H1 (cell line): Measurements from ENCODE around the gene ASF1B. TPM values are rescaled to one million over a fixed set of nuclear protein-coding genes. Genes with fewer than 3 reads are reported as not detected.
A peak's percentile ranks its signal among the peaks of the same experiment; 100 is the strongest.

Experiments
- CTCF ChIA-PET: fragments of 300-600 bp; sonication (Branson Sonifier 250); formaldehyde crosslinking; loops from one replicate; lab custom pipeline; 2021; ENCODE audit not compliant: partially characterized antibody; lab: Charles Lee
- POLR2A ChIA-PET: fragments of 300-600 bp; sonication (Branson Sonifier 250); formaldehyde crosslinking; loops from one replicate; lab custom pipeline; 2021; ENCODE audit warnings: inconsistent platforms; ENCODE audit not compliant: partially characterized antibody; lab: Charles Lee
- DNase-seq, 2 experiments: peaks; one replicate each; pipeline versions ENCODE4 v3.0.0 to v3.0.0-alpha.2; 2010 to 2022; ENCODE audit warnings: low spot score in 2 of 2, low read depth in 1 of 2, mixed read lengths in 1 of 2
- FAIRE-seq: peaks from 2 replicates; lab custom pipeline; 2011; peaks lifted over from hg19 to GRCh38; lab: Jason Lieb, UNC
- H2AFZ ChIP-seq: 2 replicates; pipeline ENCODE4 v1.8.1; 2012; ENCODE audit warnings: low read length, inconsistent platforms
- H2AK5ac ChIP-seq: 2 replicates; pipeline ENCODE4 v1.6.1; 2013; ENCODE audit warnings: low read depth, low read length
- H2BK120ac ChIP-seq: replicated peaks from 2 replicates; pipeline ENCODE3; 2013; ENCODE audit warnings: low read depth, low read length, inconsistent platforms
- H2BK12ac ChIP-seq: 2 replicates; pipeline ENCODE4 v1.6.1; 2013; ENCODE audit warnings: low read depth, low read length
- H2BK15ac ChIP-seq: 2 replicates; pipeline ENCODE4 v1.6.1; 2013; ENCODE audit warnings: low read length
- H2BK20ac ChIP-seq: 2 replicates; pipeline ENCODE4 v1.6.1; 2013; ENCODE audit warnings: low read length
- H2BK5ac ChIP-seq: 2 replicates; pipeline ENCODE4 v1.6.1; 2013; ENCODE audit warnings: low read depth, low read length
- H3K14ac ChIP-seq: 2 replicates; pipeline ENCODE4 v1.6.1; 2013; ENCODE audit warnings: inconsistent platforms; ENCODE audit not compliant: insufficient read length
- H3K18ac ChIP-seq: 2 replicates; pipeline ENCODE4 v1.6.1; 2013; ENCODE audit warnings: low read length; ENCODE audit errors: extremely low read depth
- H3K23ac ChIP-seq: 2 replicates; pipeline ENCODE4 v1.6.1; 2013; ENCODE audit warnings: inconsistent platforms; ENCODE audit not compliant: insufficient read length
- H3K23me2 ChIP-seq: 2 replicates; pipeline ENCODE4 v1.6.1; 2013; ENCODE audit warnings: low read depth, low read length
- H3K27ac ChIP-seq: 2 replicates; pipeline ENCODE4 v1.6.1; 2011; ENCODE audit warnings: low read depth, low read length, inconsistent platforms
- H3K27me3 ChIP-seq, 4 experiments: replicated peaks in 1 of 4; 1 replicate in 1 of 4; 2 replicates in 3 of 4; pipeline versions ENCODE4 v1.6.1 to v1.8.1; 2011 to 2013; ENCODE audit warnings: low read length in 3 of 4, mild to moderate bottlenecking in 3 of 4, inconsistent platforms in 2 of 4, mixed read lengths in 2 of 4, moderate library complexity in 1 of 4; ENCODE audit not compliant: control insufficient read depth in 3 of 4, insufficient read depth in 3 of 4; ENCODE audit errors: extremely low read depth in 1 of 4
- H3K36me3 ChIP-seq, 4 experiments: 2 replicates each; pipeline versions ENCODE4 v1.6.1 to v1.8.1; 2011 to 2013; ENCODE audit warnings: mild to moderate bottlenecking in 4 of 4, low read length in 3 of 4, moderate library complexity in 2 of 4, control low read depth in 1 of 4, inconsistent platforms in 1 of 4; ENCODE audit not compliant: insufficient read depth in 4 of 4, control insufficient read depth in 2 of 4
- H3K4ac ChIP-seq: replicated peaks from 2 replicates; pipeline ENCODE3; 2013; ENCODE audit warnings: low read length, low read depth, mixed read lengths, inconsistent platforms; ENCODE audit not compliant: insufficient read length
- H3K4me1 ChIP-seq, 4 experiments: replicated peaks in 1 of 4; 1 replicate in 1 of 4; 2 replicates in 3 of 4; pipeline versions ENCODE4 v1.6.1 to v1.8.1; 2011 to 2013; ENCODE audit warnings: low read length in 3 of 4, inconsistent platforms in 2 of 4, mixed read lengths in 1 of 4; ENCODE audit not compliant: insufficient read depth in 4 of 4, control insufficient read depth in 3 of 4
- H3K4me2 ChIP-seq, 2 experiments: 2 replicates each; pipeline versions ENCODE4 v1.6.1 to v1.8.1; 2011 to 2013; ENCODE audit warnings: low read depth in 2 of 2, low read length in 2 of 2, control low read depth in 1 of 2, inconsistent platforms in 1 of 2, mild to moderate bottlenecking in 1 of 2; ENCODE audit not compliant: insufficient read depth in 1 of 2
- H3K4me3 ChIP-seq, 4 experiments: fragments of 200-600, 300-600 bp in 1 of 4; sonication (generic), shearing (Covaris generic), sonication (Bioruptor Twin) in 1 of 4; 2 replicates each; pipeline versions ENCODE4 v1.5.1 to v1.8.1; 2011 to 2016; ENCODE audit warnings: low read length in 4 of 4, low read depth in 3 of 4, control low read depth in 2 of 4, inconsistent platforms in 2 of 4, mild to moderate bottlenecking in 2 of 4, mixed read lengths in 1 of 4, moderate library complexity in 1 of 4; ENCODE audit not compliant: insufficient read depth in 2 of 4; ENCODE audit errors: extremely low read depth in 1 of 4
- H3K56ac ChIP-seq: replicated peaks from 2 replicates; pipeline ENCODE3; 2013; ENCODE audit warnings: low read depth, mild to moderate bottlenecking, mixed read lengths, low read length, inconsistent platforms; ENCODE audit not compliant: insufficient read length
- H3K79me1 ChIP-seq: 2 replicates; pipeline ENCODE4 v1.6.1; 2013; ENCODE audit warnings: low read depth, low read length, control low read depth
- H3K79me2 ChIP-seq, 2 experiments: 2 replicates each; pipeline versions ENCODE4 v1.6.1 to v1.8.1; 2012 to 2013; ENCODE audit warnings: low read length in 2 of 2, mild to moderate bottlenecking in 2 of 2, inconsistent platforms in 1 of 2; ENCODE audit not compliant: insufficient read depth in 2 of 2, control insufficient read depth in 1 of 2
- H3K9ac ChIP-seq, 4 experiments: replicated peaks in 1 of 4; 1 replicate in 1 of 4; 2 replicates in 3 of 4; pipeline versions ENCODE4 v1.6.1 to v1.8.1; 2011 to 2013; ENCODE audit warnings: low read depth in 3 of 4, low read length in 3 of 4, control low read depth in 2 of 4, mild to moderate bottlenecking in 2 of 4, moderate library complexity in 2 of 4, inconsistent platforms in 1 of 4; ENCODE audit errors: extremely low read depth in 1 of 4
- H3K9me3 ChIP-seq, 2 experiments: 2 replicates each; pipeline versions ENCODE4 v1.6.1 to v1.8.1; 2012 to 2013; ENCODE audit warnings: mild to moderate bottlenecking in 2 of 2, moderate library complexity in 2 of 2, control low read depth in 1 of 2, inconsistent platforms in 1 of 2, low read depth in 1 of 2, low read length in 1 of 2, mixed read lengths in 1 of 2; ENCODE audit not compliant: insufficient read depth in 2 of 2
- H4K20me1 ChIP-seq, 2 experiments: replicated peaks in 1 of 2; 2 replicates each; pipeline versions ENCODE3 to v1.8.1; 2011 to 2013; ENCODE audit warnings: inconsistent platforms in 2 of 2, low read length in 2 of 2, mild to moderate bottlenecking in 1 of 2; ENCODE audit not compliant: insufficient read depth in 2 of 2, control insufficient read depth in 1 of 2
- H4K5ac ChIP-seq: 2 replicates; pipeline ENCODE4 v1.6.1; 2013; ENCODE audit warnings: low read length, low read depth, mixed read lengths, inconsistent platforms; ENCODE audit not compliant: insufficient read length
- H4K8ac ChIP-seq: 2 replicates; pipeline ENCODE4 v1.8.0; 2013; ENCODE audit warnings: mild to moderate bottlenecking, moderate library complexity, low read length, inconsistent platforms; ENCODE audit not compliant: insufficient read depth; ENCODE audit errors: extremely low read depth
- H4K91ac ChIP-seq: replicated peaks from 2 replicates; pipeline ENCODE3; 2013; ENCODE audit warnings: low read length, mixed read lengths, inconsistent platforms; ENCODE audit not compliant: insufficient read length
- CTCF ChIP-seq, 3 experiments: IDR thresholded peaks; 1 replicate in 2 of 3; 2 replicates in 1 of 3; pipeline versions ENCODE4 v1.5.1 to v1.6.1; 2011; ENCODE audit warnings: low read length in 3 of 3, mild to moderate bottlenecking in 3 of 3, inconsistent platforms in 2 of 3, low read depth in 1 of 3, moderate library complexity in 1 of 3; ENCODE audit not compliant: insufficient read depth in 1 of 3; ENCODE audit errors: control extremely low read depth in 1 of 3
- GABPA ChIP-seq: IDR thresholded peaks from 2 replicates; pipeline ENCODE4 v1.6.1; 2011; ENCODE audit warnings: mild to moderate bottlenecking, low read length, moderate library complexity, borderline replicate concordance; ENCODE audit not compliant: insufficient read depth
- KDM4A ChIP-seq: IDR thresholded peaks from one replicate; pipeline ENCODE4 v1.7.1; 2012; ENCODE audit warnings: low read depth, mild to moderate bottlenecking, moderate library complexity, low read length, inconsistent platforms; ENCODE audit not compliant: severe bottlenecking
- MAX ChIP-seq: IDR thresholded peaks from 2 replicates; pipeline ENCODE4 v1.6.1; 2012; ENCODE audit warnings: inconsistent platforms
- POLR2AphosphoS5 ChIP-seq: IDR thresholded peaks from 2 replicates; pipeline ENCODE4 v1.6.1; 2011; ENCODE audit warnings: low read depth, low read length
- TAF1 ChIP-seq: IDR thresholded peaks from 2 replicates; pipeline ENCODE4 v1.6.1; 2011; ENCODE audit warnings: mild to moderate bottlenecking, low read depth, low read length
- ZNF274 ChIP-seq: IDR thresholded peaks from 2 replicates; pipeline ENCODE4 v1.7.0; 2012; ENCODE audit warnings: low read length, borderline replicate concordance; ENCODE audit errors: extremely low read depth
- WGBS, 2 experiments: shearing (Covaris generic) in 1 of 2; methylation state at CpG; one replicate each; pipeline versions ENCODE4 v1.1.6 to v1.1.7; 2013 to 2015; ENCODE audit warnings: low lambda C conversion rate in 2 of 2, mixed read lengths in 2 of 2, inconsistent platforms in 1 of 2, low coverage in 1 of 2, missing lambda C conversion rate in 1 of 2; ENCODE audit not compliant: insufficient replicate concordance in 2 of 2, insufficient coverage in 1 of 2, insufficient read length in 1 of 2; ENCODE audit errors: extremely low coverage in 1 of 2, missing lambda C conversion rate in 1 of 2; 5-methylcytosine and 5-hydroxymethylcytosine counted together
- polyA plus RNA-seq, 7 experiments: library from polyadenylated mRNA; depleted of rRNA in 3 of 7; stranded (reverse) in 5 of 7; unstranded in 2 of 7; fragments of >200 nt in 5 of 7; fragments of 200-250 nt in 2 of 7; gene quantifications; 1 replicate in 5 of 7; 2 replicates in 1 of 7; 4 replicates in 1 of 7; pipeline versions ENCODE4 v1.2.1 to v1.2.3, GENCODE V29; 2011 to 2013; ENCODE audit warnings: missing spikeins in 2 of 7, mixed read lengths in 2 of 7
- total RNA-seq: library from RNA; stranded (reverse); fragmentation: NEBNext Ultra II Directional; extraction: Animal tissue kit (Norgen Biotek cat#: 25700); gene quantifications from 2 replicates; pipeline ENCODE4 v1.2.1, GENCODE V29; 2021

The ASF1B gene
- total and polyA plus RNA-seq, 2 of the 8 experiments (the other 6 are each of a cell fraction or from before 2014, with no cell fraction given) = 32.6 to 59.2 TPM

- Histone ChIP-seq H3K27ac (no peak overlapping the region), H3K4ac (no peak overlapping the region), H3K4me3 (peak overlapping the region; percentile 42 to 78 (median 60)), H3K18ac (no peak overlapping the region; the same call in 1 of the 2 replicates), H3K4me2 (peak overlapping the region; percentile 65 to 74), H2BK20ac (no peak overlapping the region), H3K4me1 (peaks cover 3 to 5% (median 4%) of the 10 kb centered on the region in 4 experiments), H2BK5ac (no peak overlapping the region), H2BK120ac (no peak overlapping the region), H2BK12ac (no peak overlapping the region), H2AFZ (no peak overlapping the region), H3K14ac (no peak overlapping the region), H3K79me2 (no peaks in the 10 kb centered on the region), H3K36me3 (peaks cover 0 to 13% (median 4%) of the 10 kb centered on the region in 4 experiments; a peak in 3 of 8 replicates), H3K56ac (no peak overlapping the region), H2BK15ac (no peak overlapping the region), H3K79me1 (no peaks in the 10 kb centered on the region), H2AK5ac (no peak overlapping the region), H4K5ac (no peak overlapping the region), H3K23ac (no peak overlapping the region), H4K8ac (peak overlapping the region; percentile 57; the same call in 1 of the 2 replicates), H3K9me3 (peaks cover 8% of the 10 kb centered on the region in 2 experiments; a peak in 3 of 4 replicates), H3K27me3 (peaks cover 0 to 6% (median 2%) of the 10 kb centered on the region in 4 experiments; a peak in 4 of 7 replicates), H4K20me1 (peaks cover 4 to 8% of the 10 kb centered on the region in 2 experiments), H4K91ac (no peak overlapping the region), H3K23me2 (peaks cover 11% of the 10 kb centered on the region), H3K9ac (no peak overlapping the region; a peak in 2 of 7 replicates)
- DNase-seq = peak in 1 of 2 experiments; percentile 62
- POLR2A ChIA-PET = interaction anchor here (1.0 to 1.1 kb wide), 2 partner anchors 24 to 264 kb away, joined by 3 read pairs; no protein-coding TSS in a partner anchor
- FAIRE-seq = no peak
- CTCF ChIA-PET = interaction anchor here (1.0 to 1.1 kb wide), 3 partner anchors 16 to 292 kb away, joined by 4 read pairs; no protein-coding TSS in a partner anchor
- 0% methylated on average over 45 of the region's 142 CpGs; no CpG with 5 or more reads in 1 of the 2 experiments for WGBS, 2 experiments
- TF ChIP-seq TAF1 = no peak
- TF ChIP-seq KDM4A = peak; percentile 83
- no peak for TF ChIP-seq ZNF274
- TF ChIP-seq MAX = peak; percentile 59; the same call in 1 of the 2 replicates
- TF ChIP-seq CTCF (IDR thresholded peaks at IDR 0.05; ENCODE audit: control extremely low read depth in 1 of 3, insufficient read depth in 1 of 3, low read depth in 1 of 3, low read length in 3 of 3) = peak in 1 of 3 experiments; percentile 35; a peak in 2 of 4 replicates
- TF ChIP-seq POLR2AphosphoS5 = no peak
- TF ChIP-seq GABPA = no peak
Measured at GRCh38 chr19:14089662-14090508, 46.5 kb downstream of the ASF1B start.
